Trophoblast cell (in vitro differentiated cells and primary cell): Measurements from ENCODE around the gene FHL3.

Experiments
- DNase-seq, 2 donors: peaks; one replicate each; pipeline ENCODE4 v3.0.0-alpha.2; 2016
- H2AFZ ChIP-seq: 2 replicates; pipeline ENCODE4 v1.6.1; 2013; ENCODE audit warnings: low read length, moderate library complexity, mild to moderate bottlenecking; ENCODE audit not compliant: insufficient read depth, poor library complexity
- H2AK5ac ChIP-seq: 2 replicates; pipeline ENCODE4 v1.6.1; 2013; ENCODE audit warnings: mild to moderate bottlenecking, low read length
- H2BK120ac ChIP-seq: 2 replicates; pipeline ENCODE4 v1.6.1; 2013; ENCODE audit warnings: low read length, mild to moderate bottlenecking, moderate library complexity; ENCODE audit not compliant: insufficient read depth, poor library complexity
- H2BK12ac ChIP-seq: 2 replicates; pipeline ENCODE4 v1.6.1; 2013; ENCODE audit warnings: mild to moderate bottlenecking, low read length, moderate library complexity
- H2BK5ac ChIP-seq: 2 replicates; pipeline ENCODE4 v1.6.1; 2013; ENCODE audit warnings: low read length, low read depth, moderate library complexity, mild to moderate bottlenecking; ENCODE audit not compliant: poor library complexity
- H3K14ac ChIP-seq: 2 replicates; pipeline ENCODE4 v1.6.1; 2013; ENCODE audit warnings: mild to moderate bottlenecking, low read length
- H3K18ac ChIP-seq: 2 replicates; pipeline ENCODE4 v1.6.1; 2013; ENCODE audit warnings: mild to moderate bottlenecking, low read length
- H3K23ac ChIP-seq: 2 replicates; pipeline ENCODE4 v1.6.1; 2013; ENCODE audit warnings: low read length
- H3K27ac ChIP-seq: 2 replicates; pipeline ENCODE4 v1.5.1; 2013; ENCODE audit warnings: low read depth, mild to moderate bottlenecking, inconsistent platforms, low read length, moderate library complexity
- H3K27me3 ChIP-seq: 2 replicates; pipeline ENCODE4 v1.6.1; 2013; ENCODE audit warnings: inconsistent platforms, mild to moderate bottlenecking, low read length, moderate library complexity; ENCODE audit not compliant: insufficient read depth
- H3K36me3 ChIP-seq, 2 experiments: 1 replicate in 1 of 2; 2 replicates in 1 of 2; pipeline ENCODE4 v1.6.1; 2013; ENCODE audit warnings: low read length in 2 of 2, mild to moderate bottlenecking in 2 of 2, moderate library complexity in 1 of 2; ENCODE audit not compliant: insufficient read depth in 2 of 2, control insufficient read depth in 1 of 2
- H3K4ac ChIP-seq: 2 replicates; pipeline ENCODE4 v1.6.1; 2013; ENCODE audit warnings: low read depth, mild to moderate bottlenecking, low read length, moderate library complexity
- H3K4me1 ChIP-seq, 2 experiments: 1 replicate in 1 of 2; 2 replicates in 1 of 2; pipeline ENCODE4 v1.6.1; 2013; ENCODE audit warnings: low read length in 2 of 2, mild to moderate bottlenecking in 2 of 2, moderate library complexity in 1 of 2; ENCODE audit not compliant: insufficient read depth in 2 of 2, control insufficient read depth in 1 of 2
- H3K4me2 ChIP-seq: 2 replicates; pipeline ENCODE4 v1.6.1; 2013; ENCODE audit warnings: inconsistent platforms, mild to moderate bottlenecking, low read length, moderate library complexity
- H3K4me3 ChIP-seq: 2 replicates; pipeline ENCODE4 v1.5.1; 2013; ENCODE audit warnings: mild to moderate bottlenecking, low read depth, low read length, inconsistent platforms
- H3K79me1 ChIP-seq: one replicate; pipeline ENCODE4 v1.6.1; 2013; ENCODE audit warnings: low read length
- H3K79me2 ChIP-seq: 2 replicates; pipeline ENCODE4 v1.6.1; 2013; ENCODE audit warnings: low read length, mild to moderate bottlenecking; ENCODE audit not compliant: control insufficient read depth, insufficient read depth, poor library complexity
- H3K9ac ChIP-seq: 2 replicates; pipeline ENCODE4 v1.6.1; 2013; ENCODE audit warnings: mild to moderate bottlenecking, low read length
- H3K9me3 ChIP-seq: 2 replicates; pipeline ENCODE4 v1.6.1; 2013; ENCODE audit warnings: low read depth, mild to moderate bottlenecking, control low read depth, inconsistent platforms, low read length; ENCODE audit not compliant: insufficient read depth
- H4K12ac ChIP-seq: 2 replicates; pipeline ENCODE4 v1.6.1; 2013; ENCODE audit warnings: low read depth, mild to moderate bottlenecking, low read length, moderate library complexity
- H4K8ac ChIP-seq: 2 replicates; pipeline ENCODE4 v1.6.1; 2013; ENCODE audit warnings: low read depth, mild to moderate bottlenecking, low read length, moderate library complexity
- H4K91ac ChIP-seq: one replicate; pipeline ENCODE4 v1.6.1; 2013; ENCODE audit warnings: low read depth, mild to moderate bottlenecking, low read length, moderate library complexity
- WGBS: extraction: QIAGEN DNeasy Blood & Tissue Kit; methylation state at CpG from one replicate; pipeline ENCODE4 v1.1.7; 2013; ENCODE audit warnings: missing lambda C conversion rate; ENCODE audit not compliant: insufficient read length, insufficient coverage; ENCODE audit errors: extremely low coverage; 5-methylcytosine and 5-hydroxymethylcytosine counted together

The FHL3 gene

GRCh38 chr1:38000233-38000528, 5.1 kb downstream of the FHL3 start:
- Histone ChIP-seq H3K27me3 (no peaks in the 10 kb centered on the region), H3K9ac (peak overlapping the region; percentile 54), H2BK5ac (peak overlapping the region; percentile 97), H2AK5ac (peak overlapping the region; percentile 65), H3K36me3 (peaks cover 28 to 30% of the 10 kb centered on the region in 2 experiments), H2AFZ (peak overlapping the region; percentile 19), H3K18ac (peak overlapping the region; percentile 81), H3K79me1 (peaks cover 45% of the 10 kb centered on the region), H3K14ac (peak overlapping the region; percentile 87), H4K91ac (peak overlapping the region; percentile 97), H3K4me1 (peaks cover 44 to 51% of the 10 kb centered on the region in 2 experiments), H3K27ac (peak overlapping the region; percentile 95), H3K4me3 (no peak overlapping the region), H3K4ac (peak overlapping the region; percentile 81), H3K79me2 (peaks cover 41% of the 10 kb centered on the region), H3K9me3 (no peaks in the 10 kb centered on the region), H3K23ac (no peak overlapping the region), H4K8ac (peak overlapping the region; percentile 87), H2BK120ac (peak overlapping the region; percentile 94), H4K12ac (peak overlapping the region; percentile 14), H3K4me2 (peak overlapping the region; percentile 46), H2BK12ac (peak overlapping the region; percentile 72)
- no CpG with 5 or more reads among the region's 2 CpGs for WGBS
- DNase-seq = no peak

- Histone ChIP-seq H3K79me2 (peaks cover 37% of the 10 kb centered on the region), H4K12ac (peak overlapping the region; percentile 57), H3K79me1 (peaks cover 41% of the 10 kb centered on the region), H3K4me3 (no peak overlapping the region), H3K4me2 (peak overlapping the region; percentile 46), H4K8ac (peak overlapping the region; percentile 87), H2AFZ (peak overlapping the region; percentile 38), H3K9me3 (no peaks in the 10 kb centered on the region), H3K27ac (peak overlapping the region; percentile 95), H4K91ac (peak overlapping the region; percentile 97), H2AK5ac (peak overlapping the region; percentile 75), H3K27me3 (no peaks in the 10 kb centered on the region), H2BK5ac (peak overlapping the region; percentile 97), H3K14ac (peak overlapping the region; percentile 87), H3K18ac (peak overlapping the region; percentile 96), H3K23ac (no peak overlapping the region), H3K4ac (peak overlapping the region; percentile 81), H2BK120ac (peak overlapping the region; percentile 94), H3K4me1 (peaks cover 44 to 51% of the 10 kb centered on the region in 2 experiments), H2BK12ac (peak overlapping the region; percentile 83), H3K9ac (peak overlapping the region; percentile 54), H3K36me3 (peaks cover 33 to 35% of the 10 kb centered on the region in 2 experiments)
- no peak for DNase-seq
- no CpG with 5 or more reads among the region's 9 CpGs for WGBS
These were observed 5.7 kb downstream of the FHL3 start for GRCh38 chr1:37999430-38000232.

- Histone ChIP-seq H3K79me1 (peaks cover 36% of the 10 kb centered on the region), H3K23ac (no peak overlapping the region), H3K27me3 (no peaks in the 10 kb centered on the region), H2AK5ac (peak overlapping the region; percentile 75), H4K91ac (peak overlapping the region; percentile 86), H3K79me2 (peaks cover 30% of the 10 kb centered on the region), H3K27ac (peak overlapping the region; percentile 95), H3K9ac (peak overlapping the region; percentile 17), H3K4me1 (peaks cover 41 to 46% of the 10 kb centered on the region in 2 experiments), H3K4me2 (peak overlapping the region; percentile 12), H2BK12ac (peak overlapping the region; percentile 83), H2BK120ac (peak overlapping the region; percentile 61), H3K9me3 (no peaks in the 10 kb centered on the region), H2BK5ac (peak overlapping the region; percentile 79), H4K8ac (peak overlapping the region; percentile 63), H3K36me3 (peaks cover 34 to 35% of the 10 kb centered on the region in 2 experiments), H2AFZ (peak overlapping the region; percentile 38), H3K4ac (peak overlapping the region; percentile 35), H3K4me3 (no peak overlapping the region), H3K14ac (peak overlapping the region; percentile 80), H3K18ac (peak overlapping the region; percentile 96), H4K12ac (peak overlapping the region; percentile 57)
- no peak for DNase-seq
- WGBS = no CpG with 5 or more reads among the region's 16 CpGs
These were observed 6.3 kb downstream of the FHL3 start for GRCh38 chr1:37998913-37999429.

- H3K9ac ChIP-seq = no peak overlapping the region
- H4K12ac ChIP-seq = no peak overlapping the region
- no peak overlapping the region for H3K18ac ChIP-seq
- H2BK5ac ChIP-seq = no peak overlapping the region
- H3K4ac ChIP-seq = no peak overlapping the region
- H2AFZ ChIP-seq = no peak overlapping the region
- peaks cover 34 to 39% of the 10 kb centered on the region in 2 experiments for H3K4me1 ChIP-seq
- no peak overlapping the region for H3K14ac ChIP-seq
- H3K79me2 ChIP-seq = peaks cover 26% of the 10 kb centered on the region
- H2BK120ac ChIP-seq = no peak overlapping the region
- no peak overlapping the region for H3K4me2 ChIP-seq
- no CpG with 5 or more reads among the region's 9 CpGs for WGBS
- no peak overlapping the region for H4K91ac ChIP-seq
- H4K8ac ChIP-seq = no peak overlapping the region
- H2AK5ac ChIP-seq = no peak overlapping the region
- no peaks in the 10 kb centered on the region for H3K9me3 ChIP-seq
- H3K23ac ChIP-seq = no peak overlapping the region
- H3K4me3 ChIP-seq = no peak overlapping the region
- peaks cover 36% of the 10 kb centered on the region for H3K79me1 ChIP-seq
- no peak for DNase-seq
- no peaks in the 10 kb centered on the region for H3K27me3 ChIP-seq
- H3K27ac ChIP-seq = no peak overlapping the region
- H3K36me3 ChIP-seq = peaks cover 34 to 35% of the 10 kb centered on the region in 2 experiments
- H2BK12ac ChIP-seq = no peak overlapping the region
These were observed 7.1 kb downstream of the FHL3 start for GRCh38 chr1:37998089-37998808.
